ENCODE data around the gene ANO10. TPM values are rescaled to one million over a fixed set of nuclear protein-coding genes. Genes with fewer than 3 reads are reported as not detected.

Gene ANO10
- total RNA-seq, 1 donor from 2014 or later: 57.3 TPM

- no peak overlapping the region for H3K4me3 ChIP-seq (ENCODE audit: low read depth, low read length)
- peaks cover 1% of the 10 kb centered on the region for H3K36me3 ChIP-seq (ENCODE audit: control insufficient read depth, insufficient read depth, low read length)
- no peak for DNase-seq (ENCODE audit: low read depth)
- TF ChIP-seq, protein P1, sequence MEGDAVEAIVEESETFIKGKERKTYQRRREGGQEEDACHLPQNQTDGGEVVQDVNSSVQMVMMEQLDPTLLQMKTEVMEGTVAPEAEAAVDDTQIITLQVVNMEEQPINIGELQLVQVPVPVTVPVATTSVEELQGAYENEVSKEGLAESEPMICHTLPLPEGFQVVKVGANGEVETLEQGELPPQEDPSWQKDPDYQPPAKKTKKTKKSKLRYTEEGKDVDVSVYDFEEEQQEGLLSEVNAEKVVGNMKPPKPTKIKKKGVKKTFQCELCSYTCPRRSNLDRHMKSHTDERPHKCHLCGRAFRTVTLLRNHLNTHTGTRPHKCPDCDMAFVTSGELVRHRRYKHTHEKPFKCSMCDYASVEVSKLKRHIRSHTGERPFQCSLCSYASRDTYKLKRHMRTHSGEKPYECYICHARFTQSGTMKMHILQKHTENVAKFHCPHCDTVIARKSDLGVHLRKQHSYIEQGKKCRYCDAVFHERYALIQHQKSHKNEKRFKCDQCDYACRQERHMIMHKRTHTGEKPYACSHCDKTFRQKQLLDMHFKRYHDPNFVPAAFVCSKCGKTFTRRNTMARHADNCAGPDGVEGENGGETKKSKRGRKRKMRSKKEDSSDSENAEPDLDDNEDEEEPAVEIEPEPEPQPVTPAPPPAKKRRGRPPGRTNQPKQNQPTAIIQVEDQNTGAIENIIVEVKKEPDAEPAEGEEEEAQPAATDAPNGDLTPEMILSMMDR (IDR thresholded peaks at IDR 0.05; ENCODE audit: insufficient read depth, low read length, poor library complexity, severe bottlenecking): no peak
- no peaks in the 10 kb centered on the region for H3K27me3 ChIP-seq (ENCODE audit: control insufficient read depth, insufficient read depth, low read length)
Measured at GRCh38 chr3:43343185-43343584, 278.6 kb downstream of the ANO10 start.

- Histone ChIP-seq H3K4me3 (ENCODE audit: low read depth, low read length) (no peak overlapping the region), H3K36me3 (ENCODE audit: control insufficient read depth, insufficient read depth, low read length) (peaks cover 2% of the 10 kb centered on the region), H3K27me3 (ENCODE audit: control insufficient read depth, insufficient read depth, low read length) (no peaks in the 10 kb centered on the region)
- no peak for DNase-seq (ENCODE audit: low read depth)
- TF ChIP-seq, protein P1 (IDR thresholded peaks at IDR 0.05; ENCODE audit: insufficient read depth, low read length, poor library complexity, severe bottlenecking): no peak
Measured at GRCh38 chr3:43341788-43342187, 280.0 kb downstream of the ANO10 start.

DNA sequence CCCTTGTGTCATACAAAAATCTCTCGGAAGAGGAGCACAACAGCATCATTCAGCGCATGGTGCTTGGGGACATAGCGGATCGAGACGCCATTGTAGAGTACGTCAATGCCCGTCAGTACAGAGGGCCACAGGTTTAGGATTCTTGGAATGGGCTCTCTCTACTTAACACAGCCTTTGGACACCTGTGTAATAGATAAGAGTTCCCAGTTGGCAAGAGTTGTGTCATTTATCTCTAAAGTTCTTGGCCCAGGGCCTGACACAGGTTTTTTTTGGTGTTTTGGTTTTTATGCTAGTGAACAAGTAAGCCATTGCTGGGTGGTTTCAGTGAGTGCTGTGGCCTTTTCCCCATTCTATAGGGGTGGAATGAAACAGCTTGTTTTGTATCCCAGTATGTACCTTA lies 281.4 kb downstream of the ANO10 start:
- DNase-seq (ENCODE audit: low read depth): no peak
- Histone ChIP-seq H3K36me3 (ENCODE audit: control insufficient read depth, insufficient read depth, low read length) (peaks cover 2% of the 10 kb centered on the region), H3K27me3 (ENCODE audit: control insufficient read depth, insufficient read depth, low read length) (no peaks in the 10 kb centered on the region), H3K4me3 (ENCODE audit: low read depth, low read length) (no peak overlapping the region)
- TF ChIP-seq, protein P1 (IDR thresholded peaks at IDR 0.05; ENCODE audit: insufficient read depth, low read length, poor library complexity, severe bottlenecking): no peak

- Histone ChIP-seq H3K36me3 (ENCODE audit: control insufficient read depth, insufficient read depth, low read length) (peaks cover 2% of the 10 kb centered on the region), H3K4me3 (ENCODE audit: low read depth, low read length) (no peak overlapping the region), H3K27me3 (ENCODE audit: control insufficient read depth, insufficient read depth, low read length) (no peaks in the 10 kb centered on the region)
- DNase-seq (ENCODE audit: low read depth): no peak
- TF ChIP-seq, protein P1 (IDR thresholded peaks at IDR 0.05; ENCODE audit: insufficient read depth, low read length, poor library complexity, severe bottlenecking): no peak
Measured at GRCh38 chr3:43338295-43338694, 283.5 kb downstream of the ANO10 start.

GRCh38 chr3:43335799-43336198 lies 286.0 kb downstream of the ANO10 start:
- Histone ChIP-seq H3K36me3 (ENCODE audit: control insufficient read depth, insufficient read depth, low read length) (peaks cover 2% of the 10 kb centered on the region), H3K27me3 (ENCODE audit: control insufficient read depth, insufficient read depth, low read length) (no peaks in the 10 kb centered on the region), H3K4me3 (ENCODE audit: low read depth, low read length) (no peak overlapping the region)
- TF ChIP-seq, protein P1 (IDR thresholded peaks at IDR 0.05; ENCODE audit: insufficient read depth, low read length, poor library complexity, severe bottlenecking): no peak
- DNase-seq (ENCODE audit: low read depth): no peak

- no peak for DNase-seq (ENCODE audit: low read depth)
- H3K36me3 ChIP-seq (ENCODE audit: control insufficient read depth, insufficient read depth, low read length): peaks cover 2% of the 10 kb centered on the region
- TF ChIP-seq, protein P1 (IDR thresholded peaks at IDR 0.05; ENCODE audit: insufficient read depth, low read length, poor library complexity, severe bottlenecking): no peak
- no peaks in the 10 kb centered on the region for H3K27me3 ChIP-seq (ENCODE audit: control insufficient read depth, insufficient read depth, low read length)
- H3K4me3 ChIP-seq (ENCODE audit: low read depth, low read length): no peak overlapping the region
Measured at GRCh38 chr3:43334976-43335375, 286.8 kb downstream of the ANO10 start.
